GM19240 (cell line): ENCODE measurements around the gene ELMO1.

Experiments used
- DNase-seq: peaks from one replicate; pipeline ENCODE4 v3.0.0; 2011; ENCODE audit warnings: low spot score; ENCODE audit not compliant: insufficient read length

ELMO1 gene

DNA sequence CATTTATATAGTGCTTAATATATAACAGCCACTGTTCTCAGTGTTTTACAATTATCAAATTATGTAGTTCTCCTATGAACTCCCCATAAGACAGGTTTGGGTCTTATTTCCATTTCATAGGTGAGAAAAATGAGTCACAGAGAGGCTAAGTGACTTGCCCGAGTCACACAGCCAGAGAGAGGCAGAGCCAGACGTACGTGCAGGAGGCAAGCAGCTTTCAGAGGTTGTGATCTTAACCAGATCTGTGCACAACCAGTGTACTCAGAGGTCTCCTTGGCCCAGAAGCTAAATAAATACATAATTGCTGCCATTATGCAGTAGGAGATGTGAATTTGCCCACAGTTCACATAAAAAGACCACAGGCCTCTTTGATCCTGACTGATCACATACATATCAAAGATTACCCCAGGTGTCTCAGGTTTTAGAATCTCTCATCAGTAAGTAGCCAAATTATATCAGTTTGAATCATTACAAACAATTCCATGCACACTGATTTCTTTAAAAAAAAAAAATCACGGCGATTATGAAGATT is 419.7 kb downstream of the ELMO1 start:
- DNase-seq = no peak

DNA sequence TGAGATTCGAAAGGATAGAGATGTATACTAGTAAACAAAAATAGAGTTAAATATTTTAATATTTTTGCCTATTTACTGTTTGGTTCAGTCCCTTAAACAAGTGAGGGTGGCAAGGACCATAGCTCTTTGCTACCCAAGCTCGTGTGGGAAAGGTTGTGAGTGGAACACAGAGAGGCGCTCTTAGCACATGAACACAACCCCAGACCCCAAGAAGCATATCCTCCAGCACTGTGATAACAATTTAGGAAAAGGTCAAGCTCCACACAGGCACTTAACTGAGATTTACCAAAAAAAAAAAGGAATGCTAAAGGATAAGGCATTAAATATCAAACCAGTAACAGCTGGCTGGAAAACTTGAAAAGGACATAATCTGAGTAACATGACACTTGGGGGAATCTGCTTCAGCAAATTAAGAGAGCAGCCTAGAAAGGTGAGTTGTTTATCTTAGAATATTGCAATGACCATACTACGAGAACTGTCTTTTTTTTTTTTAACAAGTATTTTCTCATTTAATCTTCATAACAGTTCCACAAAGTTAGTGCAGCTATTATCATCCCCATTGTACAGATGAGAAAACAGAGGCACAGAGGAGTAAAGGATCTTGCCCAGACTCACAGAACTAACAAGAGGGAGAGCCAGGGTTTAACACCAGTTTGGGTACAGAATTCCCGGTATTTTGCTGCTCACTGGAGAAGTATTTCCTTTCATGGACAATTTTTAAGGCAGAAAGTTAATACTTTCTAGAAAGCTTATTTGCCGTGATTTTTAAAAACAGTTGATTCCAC is 420.9 kb downstream of the ELMO1 start:
- no peak for DNase-seq

DNA sequence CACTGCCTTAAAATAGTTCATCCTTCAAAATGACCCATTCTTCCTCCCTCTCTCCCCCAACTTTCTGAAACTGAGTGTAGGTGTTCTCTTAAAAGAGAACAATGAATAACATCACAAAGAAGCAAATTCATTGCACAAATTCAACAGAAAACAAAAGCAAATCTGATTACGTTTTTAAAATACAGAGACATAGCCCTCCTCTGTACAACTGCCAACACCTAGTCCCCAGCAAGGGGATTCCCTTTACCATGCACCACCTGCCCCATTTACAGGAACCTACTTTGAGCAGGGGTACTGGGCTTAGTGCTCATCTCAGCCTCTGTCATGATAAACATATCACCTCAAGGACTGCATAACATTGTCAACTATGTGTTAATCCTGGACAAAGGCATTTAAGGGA is 421.6 kb downstream of the ELMO1 start:
- no peak for DNase-seq

DNA sequence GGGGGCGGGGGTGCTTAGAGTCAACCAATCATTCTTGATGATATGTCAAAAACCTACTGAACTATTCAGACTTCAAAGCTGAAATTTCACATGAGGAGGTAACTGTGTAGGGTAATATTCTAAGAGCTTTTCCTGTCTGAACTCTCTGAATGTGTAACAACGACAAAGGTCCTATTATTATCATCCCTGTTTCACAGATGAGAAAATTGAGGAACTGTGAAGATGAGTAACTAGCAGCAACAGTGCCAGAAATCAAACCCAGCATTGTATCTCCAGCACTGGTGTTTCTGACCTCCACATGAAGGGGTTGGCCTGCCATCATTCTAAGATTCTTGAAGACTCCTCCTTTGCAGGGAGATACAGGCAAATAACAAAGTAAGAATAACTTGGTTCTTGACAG is 429.7 kb downstream of the ELMO1 start:
- no peak for DNase-seq

- no peak for DNase-seq
Observed at GRCh38 chr7:37016064-37016878, 432.4 kb downstream of the ELMO1 start.

DNA sequence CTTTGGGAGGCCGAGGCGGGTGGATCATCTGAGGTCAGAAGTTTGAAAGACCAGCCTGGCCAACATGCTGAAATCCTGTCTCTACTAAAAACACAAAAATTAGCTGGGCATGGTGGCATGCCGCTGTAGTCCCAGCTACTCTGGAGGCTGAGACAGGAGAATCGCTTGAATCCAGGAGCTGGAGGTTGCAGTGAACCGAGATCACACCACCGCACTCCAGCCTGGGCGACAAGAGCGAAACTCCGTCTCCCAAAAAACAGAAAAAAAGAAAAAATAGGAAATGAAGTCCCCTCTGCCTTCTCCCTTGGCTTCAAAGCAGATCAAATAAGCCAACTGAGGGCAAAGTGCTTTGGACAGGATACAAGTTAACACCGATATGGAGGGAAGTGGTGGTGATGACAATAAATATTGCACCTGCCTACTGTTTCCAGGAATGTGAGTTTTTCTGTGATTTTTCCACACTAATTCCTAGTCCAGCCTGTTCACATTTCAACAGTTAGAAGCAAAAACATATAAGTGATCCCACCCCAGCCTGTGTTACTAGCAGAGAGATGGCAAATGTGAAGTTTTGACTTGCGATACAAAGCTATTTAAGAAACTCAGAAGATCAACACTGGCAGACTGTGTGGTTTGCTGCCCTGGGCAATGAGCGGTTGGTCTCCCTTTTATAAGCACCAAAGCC is 433.2 kb downstream of the ELMO1 start:
- DNase-seq = no peak

DNA sequence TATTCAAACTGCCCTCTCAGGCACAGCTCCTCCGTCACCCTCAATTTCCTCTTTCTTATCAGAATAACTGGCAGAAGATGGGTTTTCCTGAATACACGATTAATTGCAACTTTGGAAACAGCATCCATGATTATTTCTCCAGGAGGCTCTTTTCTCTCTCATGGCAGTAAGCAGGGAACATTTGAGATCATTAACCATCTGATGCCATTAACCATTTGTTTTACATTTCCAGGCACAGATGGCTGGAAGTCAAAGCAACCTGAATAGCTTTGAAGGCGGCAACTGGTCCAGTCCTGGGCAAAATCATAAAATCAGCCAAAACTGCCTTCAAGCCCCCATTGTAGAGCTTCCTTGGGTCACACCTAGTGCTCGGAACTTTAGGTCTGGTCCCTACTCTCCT is 434.9 kb downstream of the ELMO1 start:
- DNase-seq = no peak

GRCh38 chr7:37011151-37011890 is 437.3 kb downstream of the ELMO1 start:
- DNase-seq = no peak

GRCh38 chr7:37009125-37009675 is 439.5 kb downstream of the ELMO1 start:
- DNase-seq = no peak

GRCh38 chr7:37007691-37008090 is 441.0 kb downstream of the ELMO1 start:
- DNase-seq = no peak

DNA sequence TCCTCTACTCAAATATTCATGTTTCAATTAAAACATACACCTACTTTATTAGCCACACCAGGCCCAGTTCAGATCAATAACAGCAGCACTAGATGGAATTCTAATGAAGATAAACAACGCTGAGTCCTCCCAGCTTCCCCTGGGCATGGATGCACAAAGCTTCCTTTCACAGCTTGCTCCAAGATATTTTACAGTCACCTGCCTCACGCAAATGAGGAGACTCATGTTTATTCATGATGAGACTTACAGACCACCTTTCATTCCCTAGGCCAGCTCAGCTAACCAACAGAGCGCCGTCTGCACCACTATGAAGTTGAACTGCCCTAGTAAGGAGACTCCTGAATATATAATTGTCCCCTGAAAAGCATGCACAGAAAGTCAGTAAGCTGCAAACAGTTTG is 441.4 kb downstream of the ELMO1 start:
- no peak for DNase-seq

DNA sequence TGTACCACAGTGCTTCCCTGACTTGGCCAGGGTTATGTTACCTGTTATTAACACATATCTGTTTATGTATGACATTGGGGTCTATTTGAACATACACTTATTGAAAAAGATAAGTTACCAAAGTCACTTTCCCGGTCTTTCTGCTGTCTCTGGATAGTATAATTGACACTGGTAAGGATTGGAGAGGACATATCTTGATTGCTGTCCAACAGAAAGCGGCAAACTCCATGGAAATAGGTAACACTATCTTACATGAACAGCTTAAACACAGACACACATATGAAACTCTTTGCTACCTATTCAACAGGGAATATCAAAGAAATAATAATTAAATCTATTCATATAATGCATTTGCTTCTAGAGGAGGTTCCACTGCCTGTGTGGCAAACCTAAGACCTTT is 441.9 kb downstream of the ELMO1 start:
- no peak for DNase-seq

DNA sequence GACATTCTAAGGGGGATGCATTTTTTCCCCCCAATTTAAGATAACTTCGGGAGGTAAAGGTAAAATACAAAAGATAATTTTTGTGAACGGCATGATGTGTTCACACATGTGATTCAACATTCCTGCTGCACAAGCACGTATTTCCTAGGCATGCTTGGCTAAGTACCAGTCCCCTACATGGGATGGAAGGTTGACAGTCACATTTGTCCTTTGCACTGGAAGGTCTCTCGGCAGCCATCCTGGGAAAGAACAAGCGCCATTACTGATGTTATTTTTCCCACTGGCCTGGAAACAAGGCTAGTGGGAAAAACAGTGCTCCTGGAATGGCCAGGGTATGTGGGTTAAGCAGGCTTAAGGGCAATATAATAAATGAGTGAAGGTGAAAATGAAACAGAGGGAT is 448.2 kb downstream of the ELMO1 start:
- no peak for DNase-seq

GRCh38 chr7:36999626-37000485 is 448.8 kb downstream of the ELMO1 start:
- DNase-seq = no peak

DNA sequence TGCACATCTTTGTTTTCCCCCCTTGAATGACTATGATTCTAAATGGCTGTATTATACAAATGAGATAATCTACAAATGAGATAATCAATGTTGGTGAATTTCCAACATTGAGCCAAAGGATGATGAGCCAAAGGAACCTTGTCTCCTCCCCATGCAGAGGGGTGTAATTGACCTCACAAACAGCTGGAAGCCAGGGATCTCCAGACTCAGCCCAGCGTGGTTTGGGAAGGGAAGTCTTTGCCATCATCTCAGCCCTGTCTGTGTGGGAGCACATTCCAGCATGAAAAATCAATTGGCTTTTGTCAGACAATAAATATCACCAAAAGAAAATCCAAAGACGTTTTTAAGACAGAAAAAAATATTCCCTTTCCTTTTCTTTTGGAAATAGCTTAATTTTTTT is 452.9 kb downstream of the ELMO1 start:
- no peak for DNase-seq

GRCh38 chr7:36994456-36995112 is 454.1 kb downstream of the ELMO1 start:
- DNase-seq = no peak

- DNase-seq = peak; percentile 48
Observed at GRCh38 chr7:36986948-36987724, 461.5 kb downstream of the ELMO1 start.

DNA sequence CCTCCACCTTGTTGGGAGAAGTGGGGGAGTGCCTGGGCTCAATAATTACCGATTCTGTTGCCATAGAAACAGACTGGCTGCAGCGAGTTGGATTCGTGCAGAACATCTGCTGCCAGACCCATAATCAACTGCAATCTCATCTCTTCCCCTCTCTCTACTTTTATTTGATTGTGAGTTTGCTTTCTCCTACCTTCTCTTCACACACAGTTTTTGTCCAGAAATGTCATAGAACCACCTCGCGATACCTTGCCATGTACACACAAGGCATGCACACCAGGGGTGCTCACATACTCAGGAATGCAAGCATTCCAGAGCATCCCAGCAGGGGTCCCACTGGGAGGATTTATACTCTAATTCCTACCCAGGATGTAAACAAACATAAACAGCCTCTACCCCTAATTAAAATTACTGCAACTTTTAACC is 462.1 kb downstream of the ELMO1 start:
- no peak for DNase-seq
